ENCODE measurements around the gene PLCXD3. TPM values are rescaled to one million over a fixed set of nuclear protein-coding genes. Genes with fewer than 3 reads are reported as not detected.
A peak's percentile ranks its signal among the peaks of the same experiment; 100 is the strongest.
"Not testable (repeated sequence)": the region's sequence is repeated elsewhere in the genome, so short reads cannot be mapped to it uniquely, and the experiment has no call there.

Gene PLCXD3
- total RNA-seq, 1 donor from 2014 or later, result 79.3 TPM

DNA sequence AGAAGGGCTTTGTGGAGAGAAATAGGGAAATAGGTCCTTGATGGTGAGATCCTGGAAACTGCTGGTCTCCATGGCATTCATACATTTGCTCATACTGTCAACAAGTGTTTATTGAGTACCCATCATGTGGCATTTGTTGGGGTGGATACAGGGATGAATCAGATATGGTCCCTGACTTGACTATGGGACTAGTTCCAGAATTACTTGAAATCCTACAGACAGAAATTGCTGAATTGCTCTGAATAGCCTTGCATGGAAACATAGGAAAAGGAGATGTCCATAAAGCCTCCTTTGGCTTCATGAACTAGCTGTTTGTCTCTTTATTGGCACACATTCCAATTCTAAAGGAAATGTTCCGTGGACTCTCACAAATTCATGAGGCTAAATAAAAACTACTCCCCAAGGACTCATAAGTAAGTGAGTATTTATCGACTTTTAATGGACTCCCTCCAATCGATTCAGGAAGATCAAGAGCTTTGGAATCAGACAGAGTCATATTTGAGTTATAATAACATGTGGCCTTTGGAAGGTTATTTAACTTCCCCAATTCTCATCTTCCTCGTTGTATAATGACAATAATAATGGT, 174.7 kb downstream of the PLCXD3 start:
- DNase-seq (no peak), ATAC-seq (ENCODE audit: poor library complexity) (no peak)
- intact Hi-C loops (cut with DNase I), result no loop called here

GRCh38 chr5:41334758-41335157, 175.6 kb downstream of the PLCXD3 start:
- peak; percentile 82 for ATAC-seq (ENCODE audit: poor library complexity)
- intact Hi-C loops (cut with DNase I), result no loop called here
- peak; percentile 58 for DNase-seq

GRCh38 chr5:41334221-41334620, 176.2 kb downstream of the PLCXD3 start:
- ATAC-seq (ENCODE audit: poor library complexity), result peak; percentile 47
- intact Hi-C loops (cut with DNase I), result no loop called here
- DNase-seq, result no peak

DNA sequence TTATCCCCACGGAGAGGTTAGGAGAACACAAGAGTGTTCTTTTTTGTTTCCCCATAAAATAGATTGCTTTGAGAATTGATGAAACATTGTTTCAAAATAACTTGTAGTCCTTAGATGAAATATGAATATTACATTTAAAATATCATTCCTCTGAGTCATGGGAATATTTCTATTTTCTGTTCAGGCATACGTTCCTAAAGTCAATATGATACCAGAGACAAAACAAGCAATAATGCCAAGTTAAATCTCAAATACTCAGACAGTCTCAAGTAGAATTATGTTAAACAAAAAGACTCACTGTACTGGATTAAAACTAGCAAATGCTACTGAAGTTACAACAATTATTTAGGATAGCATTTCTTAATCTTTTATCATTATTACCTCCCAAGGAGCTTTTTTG, 185.3 kb downstream of the PLCXD3 start:
- intact Hi-C loops (cut with DNase I), result no loop called here
- DNase-seq (no peak), ATAC-seq (ENCODE audit: poor library complexity) (no peak)

DNA sequence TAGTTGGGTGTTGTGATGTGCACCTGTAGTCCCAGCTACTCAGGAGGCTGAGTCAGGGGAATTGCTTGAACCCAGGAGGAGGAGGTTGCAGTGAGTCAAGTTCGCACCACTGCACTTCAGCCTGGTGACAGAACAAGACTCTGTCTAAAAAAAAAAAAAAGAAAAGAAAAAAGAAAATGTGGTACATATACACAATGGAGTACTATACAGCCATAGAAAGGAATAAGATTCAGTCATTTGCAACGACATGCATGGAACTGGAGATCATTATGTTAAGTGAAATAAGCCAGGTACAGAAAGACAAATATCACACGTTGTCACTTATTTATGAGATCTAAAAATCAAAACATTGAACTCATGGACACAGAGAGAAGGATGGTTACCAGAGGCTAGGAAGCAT, 187.6 kb downstream of the PLCXD3 start:
- DNase-seq; ATAC-seq (ENCODE audit: poor library complexity); intact Hi-C loops (cut with DNase I): not testable (repeated sequence)

GRCh38 chr5:41312478-41313060, 197.8 kb downstream of the PLCXD3 start:
- intact Hi-C loops (cut with DNase I), result no loop called here
- ATAC-seq (ENCODE audit: poor library complexity) (no peak), DNase-seq (no peak)

DNA sequence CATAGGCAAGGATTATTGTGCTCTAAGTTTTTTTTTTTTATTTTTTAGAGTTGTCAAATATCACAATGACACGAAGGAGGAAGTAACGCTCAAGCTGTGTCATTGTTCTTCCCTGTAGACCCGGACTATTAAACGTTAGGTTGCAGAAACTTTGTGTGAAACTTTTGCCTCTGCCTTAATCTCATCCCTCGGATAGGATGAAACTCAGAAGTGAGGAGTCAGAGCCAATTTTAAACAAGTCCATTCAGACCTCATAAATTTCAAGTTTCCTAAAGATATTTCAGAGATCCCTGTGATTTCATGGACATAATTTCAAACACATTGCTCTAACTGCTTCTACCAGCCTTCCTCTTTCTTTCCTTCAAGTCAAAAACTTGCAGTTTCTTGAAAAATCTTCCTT, 198.3 kb downstream of the PLCXD3 start:
- intact Hi-C loops (cut with DNase I), result no loop called here

DNA sequence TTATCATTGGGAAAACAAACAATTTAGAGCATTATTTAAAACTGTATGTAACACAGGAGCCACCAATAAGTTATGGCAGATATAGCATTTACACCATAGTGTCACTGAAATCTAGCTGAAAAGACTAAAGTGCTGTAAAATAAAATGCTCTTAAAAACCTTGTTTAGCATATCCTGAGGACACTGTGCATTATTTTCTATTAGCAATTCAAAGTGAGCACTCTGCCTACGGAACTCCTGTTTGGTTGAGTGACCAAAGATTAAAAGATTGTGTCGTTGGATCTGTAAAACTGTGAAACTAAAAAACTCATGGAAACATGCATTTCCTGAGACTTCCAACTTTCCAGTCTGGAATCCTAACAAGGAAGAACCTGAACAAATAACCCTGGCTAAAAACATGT, 201.1 kb downstream of the PLCXD3 start:
- intact Hi-C loops (cut with DNase I), result no loop called here
- no peak for ATAC-seq (ENCODE audit: poor library complexity)
- no peak for DNase-seq

More for the DNA sequence above, 198.3 kb downstream of the PLCXD3 start:
- ATAC-seq (ENCODE audit: poor library complexity) (no peak), DNase-seq (no peak)

DNA sequence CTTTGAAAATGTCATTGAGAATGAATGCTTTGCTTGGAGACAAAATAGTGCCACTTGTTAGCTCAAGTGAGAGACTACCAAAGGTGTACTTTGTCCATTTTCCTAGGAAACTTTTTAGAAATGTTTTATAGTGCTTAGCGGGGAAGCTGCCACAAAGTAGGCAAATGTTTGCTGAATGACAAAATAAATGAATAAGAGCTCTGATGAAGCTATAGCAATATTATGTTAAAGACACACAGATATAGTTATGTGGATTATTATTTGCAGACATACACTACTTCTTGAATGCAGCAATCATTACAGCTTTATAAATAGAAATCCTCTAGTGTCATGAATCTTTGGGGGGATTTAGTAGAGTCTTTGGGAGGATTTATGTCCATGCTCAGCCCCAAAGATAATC, 204.4 kb downstream of the PLCXD3 start:
- DNase-seq, result no peak
- intact Hi-C loops (cut with DNase I), result no loop called here
- ATAC-seq (ENCODE audit: poor library complexity), result no peak

DNA sequence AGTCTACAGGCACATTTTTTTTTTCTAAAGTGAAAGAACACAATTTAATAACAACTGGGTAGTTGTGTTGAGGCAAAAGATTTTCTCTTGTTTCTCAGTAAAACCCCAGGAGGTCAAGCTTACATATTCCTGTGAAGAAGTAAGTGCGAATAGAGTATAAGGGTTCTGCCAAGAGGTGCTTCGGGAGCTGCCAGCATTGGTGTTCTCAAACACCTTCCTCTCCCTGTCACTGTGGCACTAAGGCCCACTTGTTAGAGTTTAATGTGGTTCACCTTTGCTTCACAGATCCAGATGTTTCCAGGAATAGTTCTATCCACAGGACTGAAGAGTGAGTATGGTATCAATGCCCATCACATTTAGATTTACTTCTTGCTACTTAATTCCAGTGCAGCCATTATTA, 205.3 kb downstream of the PLCXD3 start:
- ATAC-seq (ENCODE audit: poor library complexity) (peak; percentile 42), DNase-seq (no peak)
- intact Hi-C loops (cut with DNase I), result no loop called here

DNA sequence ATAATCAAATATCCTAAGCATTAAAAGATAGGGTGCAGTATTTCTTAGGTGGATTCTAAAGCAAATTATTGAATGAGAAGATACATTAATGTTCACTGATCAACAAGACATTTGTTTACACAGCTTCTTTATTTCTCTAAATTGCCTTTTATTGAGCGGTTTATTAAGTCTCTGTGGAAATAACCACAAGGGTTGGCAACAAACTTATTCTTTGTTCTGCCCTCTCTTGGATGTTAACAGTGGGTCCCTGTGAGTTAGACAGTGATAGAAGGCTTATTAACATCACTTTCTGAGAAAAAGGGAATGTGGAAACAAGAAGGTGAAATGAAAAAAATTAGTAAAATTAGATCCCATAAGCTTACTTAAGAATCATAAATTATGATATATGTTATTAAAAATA, 214.3 kb downstream of the PLCXD3 start:
- DNase-seq (no peak), ATAC-seq (ENCODE audit: poor library complexity) (no peak)
- intact Hi-C loops (cut with DNase I), result no loop called here

- DNase-seq, result no peak
- intact Hi-C loops (cut with DNase I), result no loop called here
- ATAC-seq (ENCODE audit: poor library complexity), result no peak
Observed at GRCh38 chr5:41291323-41291722, 219.1 kb downstream of the PLCXD3 start.

DNA sequence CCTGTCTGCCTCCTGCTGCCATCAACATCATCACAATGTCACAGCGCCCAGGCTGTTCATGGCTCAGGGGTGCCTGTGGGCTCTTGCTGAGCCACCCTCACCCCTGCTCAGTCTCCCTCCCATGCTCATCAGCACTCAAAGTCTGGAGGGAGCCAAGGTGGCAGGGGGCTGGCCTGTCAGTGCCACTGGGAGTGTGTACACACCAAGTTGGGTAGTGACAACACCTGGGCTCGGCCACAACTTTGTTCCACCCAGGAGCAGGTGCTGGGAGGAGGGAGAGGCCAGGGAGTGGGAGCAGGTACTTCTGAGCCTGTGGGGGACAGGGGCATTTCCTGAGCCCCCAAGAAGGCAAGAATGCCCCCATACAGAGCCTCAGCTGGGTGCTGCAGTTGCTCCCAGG, 219.6 kb downstream of the PLCXD3 start:
- intact Hi-C loops (cut with DNase I), result no loop called here
- no peak for DNase-seq
- ATAC-seq (ENCODE audit: poor library complexity), result no peak

GRCh38 chr5:41289970-41290464, 220.4 kb downstream of the PLCXD3 start:
- intact Hi-C loops (cut with DNase I), result no loop called here
- no peak for DNase-seq

GRCh38 chr5:41286696-41287095, 223.7 kb downstream of the PLCXD3 start:
- DNase-seq (no peak), ATAC-seq (ENCODE audit: poor library complexity) (peak; percentile 64)
- intact Hi-C loops (cut with DNase I), result no loop called here

More at GRCh38 chr5:41289970-41290464, 220.4 kb downstream of the PLCXD3 start:
- no peak for ATAC-seq (ENCODE audit: poor library complexity)

DNA sequence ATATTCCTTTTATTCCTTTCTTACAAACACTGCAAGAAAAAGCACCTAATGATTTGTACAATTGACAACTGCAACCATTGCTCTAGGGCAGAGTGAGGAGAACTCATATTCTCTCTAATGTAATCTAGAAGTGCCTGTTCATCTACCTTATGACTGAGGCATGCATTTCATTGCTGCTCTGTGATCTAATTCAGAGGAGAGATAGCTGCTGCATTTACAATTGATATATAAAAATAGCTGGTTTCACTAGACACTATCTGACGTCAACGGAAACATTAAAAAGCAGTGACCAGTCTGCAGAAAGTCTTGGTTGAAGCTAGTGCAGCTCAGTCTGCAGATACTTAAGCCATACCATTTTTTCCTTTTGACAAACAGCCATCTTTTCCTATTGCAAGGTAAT, 224.2 kb downstream of the PLCXD3 start:
- peak; percentile 71 for ATAC-seq (ENCODE audit: poor library complexity)
- intact Hi-C loops (cut with DNase I), result no loop called here

DNA sequence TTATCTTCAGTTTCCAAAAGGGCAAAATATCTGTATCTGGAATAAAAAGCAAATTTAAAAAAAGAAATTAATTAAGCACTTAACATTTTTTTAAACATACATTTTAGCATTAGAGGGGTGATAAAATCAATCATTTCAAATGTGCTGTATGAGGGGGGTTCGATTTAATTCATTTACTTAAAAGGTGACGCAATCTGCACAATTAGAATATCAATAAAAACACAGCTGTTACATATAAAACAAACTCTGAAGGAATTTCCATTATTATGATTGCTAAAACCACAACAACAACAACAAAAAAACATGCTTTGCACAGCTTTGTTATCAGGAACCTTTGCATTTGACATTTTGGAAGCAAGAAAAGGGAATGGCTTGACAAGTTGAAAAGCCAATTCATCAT, 225.5 kb downstream of the PLCXD3 start:
- intact Hi-C loops (cut with DNase I), result no loop called here
- DNase-seq (no peak), ATAC-seq (ENCODE audit: poor library complexity) (no peak)

More for the DNA sequence above, 224.2 kb downstream of the PLCXD3 start:
- DNase-seq, result no peak

GRCh38 chr5:41281215-41281810, 229.1 kb downstream of the PLCXD3 start:
- DNase-seq (no peak), ATAC-seq (ENCODE audit: poor library complexity) (no peak)
- intact Hi-C loops (cut with DNase I), result no loop called here

- ATAC-seq (ENCODE audit: poor library complexity) (no peak), DNase-seq (no peak)
- intact Hi-C loops (cut with DNase I), result loop anchor here (10.0 kb wide), 1 partner anchor 374 kb away; the partner anchor contains the start of gene C7
Observed at GRCh38 chr5:41279040-41279439, 231.4 kb downstream of the PLCXD3 start.

All from Right ventricle myocardium superior (tissue), 1 donor.